HCT116 (cell line): ENCODE data around the gene CDH23.

Experiments used
- ATF3 ChIP-seq: IDR thresholded peaks from 2 replicates; pipeline ENCODE4 v1.6.1; 2012
- CBX3 ChIP-seq: IDR thresholded peaks from 2 replicates; pipeline ENCODE4 v1.6.1; 2012; ENCODE audit warnings: low read depth
- CEBPB ChIP-seq: IDR thresholded peaks from 2 replicates; pipeline ENCODE4 v1.6.1; 2012; ENCODE audit warnings: low read depth
- CTCF ChIP-seq, 3 experiments: fragments of 200-600 bp in 1 of 3; sonication (generic) in 1 of 3; IDR thresholded peaks in 2 of 3; conservative IDR thresholded peaks in 1 of 3; 2 replicates each; pipeline ENCODE4 v1.5.1; 2012 to 2017; ENCODE audit warnings: low read depth in 2 of 3, low read length in 2 of 3, antibody characterized with exemption in 1 of 3, borderline replicate concordance in 1 of 3, control low read depth in 1 of 3, mild to moderate bottlenecking in 1 of 3, mixed read lengths in 1 of 3, mixed run types in 1 of 3, moderate library complexity in 1 of 3; ENCODE audit not compliant: insufficient read depth in 1 of 3
- EZH2 ChIP-seq: fragments of 200-600 bp; sonication (generic); IDR thresholded peaks from 2 replicates; pipeline ENCODE4 v1.6.1; 2017; ENCODE audit warnings: antibody characterized with exemption, mixed run types
- EZH2phosphoT487 ChIP-seq: fragments of 200-600 bp; IDR thresholded peaks from 2 replicates; pipeline ENCODE4 v1.6.1; 2018; ENCODE audit warnings: antibody characterized with exemption, borderline replicate concordance
- MAX ChIP-seq: IDR thresholded peaks from 2 replicates; pipeline ENCODE4 v1.6.1; 2012
- POLR2A ChIP-seq: IDR thresholded peaks from 2 replicates; pipeline ENCODE4 v1.7.0; 2011; ENCODE audit warnings: borderline replicate concordance; ENCODE audit not compliant: insufficient read depth, insufficient read length; ENCODE audit errors: extremely low read depth
- POLR2AphosphoS5 ChIP-seq: IDR thresholded peaks from 2 replicates; pipeline ENCODE4 v1.6.1; 2011; ENCODE audit warnings: mild to moderate bottlenecking, low read depth, low read length, moderate library complexity
- RAD21 ChIP-seq: IDR thresholded peaks from 2 replicates; pipeline ENCODE4 v1.6.1; 2012; ENCODE audit warnings: low read depth, mild to moderate bottlenecking
- SP1 ChIP-seq: IDR thresholded peaks from 2 replicates; pipeline ENCODE4 v1.6.1; 2012; ENCODE audit warnings: low read depth
- YY1 ChIP-seq: IDR thresholded peaks from 2 replicates; pipeline ENCODE4 v1.6.1; 2011; ENCODE audit warnings: low read length, low read depth, moderate library complexity, mild to moderate bottlenecking; ENCODE audit not compliant: insufficient replicate concordance; ENCODE audit errors: extremely low read depth
- TF ChIP-seq, protein P1 (sequence below): IDR thresholded peaks from 2 replicates; pipeline ENCODE4 v1.6.1; 2012; ENCODE audit warnings: low read depth
- TF ChIP-seq, protein P2 (sequence below): IDR thresholded peaks from 2 replicates; pipeline ENCODE4 v1.6.1; 2011; ENCODE audit warnings: mild to moderate bottlenecking, low read length, moderate library complexity; ENCODE audit not compliant: insufficient replicate concordance; ENCODE audit errors: extremely low read depth

DNA sequence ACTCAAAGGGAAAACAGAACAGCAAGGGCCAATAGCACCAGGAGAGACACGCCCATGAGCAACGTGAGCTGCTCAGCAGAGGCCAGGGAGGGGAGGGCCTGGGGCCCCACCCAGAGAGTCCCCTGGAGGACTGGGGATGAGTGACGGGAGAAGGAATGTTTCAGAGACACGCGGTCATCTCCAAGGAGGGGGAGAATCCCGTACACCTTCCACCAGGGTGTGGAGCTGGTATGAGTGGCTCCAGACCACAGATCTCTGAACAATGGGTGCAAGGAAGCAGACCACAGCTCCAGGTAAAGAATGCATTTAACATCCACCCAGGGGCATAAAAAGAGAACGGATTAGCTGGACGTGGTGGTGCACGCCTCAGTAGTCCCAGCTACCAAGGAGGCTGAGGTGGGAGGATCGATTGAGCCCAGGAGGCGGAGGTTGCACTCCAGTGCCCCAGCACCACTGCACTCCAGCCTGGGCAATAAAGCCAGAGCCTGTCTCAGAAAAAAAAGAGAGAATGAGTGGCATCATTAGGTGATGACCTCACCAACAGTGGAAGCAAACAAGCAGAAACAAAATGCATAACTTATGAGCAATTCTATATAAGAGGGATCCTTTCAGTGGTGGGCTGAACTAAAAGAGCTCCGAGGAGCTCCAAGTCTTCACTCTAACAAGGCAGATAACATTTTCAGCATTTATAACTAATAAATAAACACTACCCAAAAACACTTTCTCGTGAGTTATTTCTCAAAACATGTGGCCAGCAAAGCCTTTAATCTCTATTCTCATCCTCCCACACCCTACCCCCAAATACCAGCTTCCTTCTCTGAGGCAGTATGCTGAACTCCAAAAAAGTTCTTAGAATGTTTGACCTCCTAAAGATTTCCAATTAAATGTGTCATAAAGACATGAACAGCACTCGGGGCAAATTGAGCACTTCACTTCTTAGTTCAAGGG lies 441.8 kb downstream of the CDH23 start:
- TF ChIP-seq CTCF (IDR thresholded peaks at IDR 0.05 in 2 of 3, conservative IDR thresholded peaks at IDR 0.05 in 1 of 3; ENCODE audit: borderline replicate concordance in 1 of 3, insufficient read depth in 1 of 3, low read depth in 2 of 3, low read length in 2 of 3) = no peak
- no peak for TF ChIP-seq EZH2phosphoT487
- TF ChIP-seq POLR2A = no peak
- no peak for TF ChIP-seq YY1
- TF ChIP-seq, protein P1, sequence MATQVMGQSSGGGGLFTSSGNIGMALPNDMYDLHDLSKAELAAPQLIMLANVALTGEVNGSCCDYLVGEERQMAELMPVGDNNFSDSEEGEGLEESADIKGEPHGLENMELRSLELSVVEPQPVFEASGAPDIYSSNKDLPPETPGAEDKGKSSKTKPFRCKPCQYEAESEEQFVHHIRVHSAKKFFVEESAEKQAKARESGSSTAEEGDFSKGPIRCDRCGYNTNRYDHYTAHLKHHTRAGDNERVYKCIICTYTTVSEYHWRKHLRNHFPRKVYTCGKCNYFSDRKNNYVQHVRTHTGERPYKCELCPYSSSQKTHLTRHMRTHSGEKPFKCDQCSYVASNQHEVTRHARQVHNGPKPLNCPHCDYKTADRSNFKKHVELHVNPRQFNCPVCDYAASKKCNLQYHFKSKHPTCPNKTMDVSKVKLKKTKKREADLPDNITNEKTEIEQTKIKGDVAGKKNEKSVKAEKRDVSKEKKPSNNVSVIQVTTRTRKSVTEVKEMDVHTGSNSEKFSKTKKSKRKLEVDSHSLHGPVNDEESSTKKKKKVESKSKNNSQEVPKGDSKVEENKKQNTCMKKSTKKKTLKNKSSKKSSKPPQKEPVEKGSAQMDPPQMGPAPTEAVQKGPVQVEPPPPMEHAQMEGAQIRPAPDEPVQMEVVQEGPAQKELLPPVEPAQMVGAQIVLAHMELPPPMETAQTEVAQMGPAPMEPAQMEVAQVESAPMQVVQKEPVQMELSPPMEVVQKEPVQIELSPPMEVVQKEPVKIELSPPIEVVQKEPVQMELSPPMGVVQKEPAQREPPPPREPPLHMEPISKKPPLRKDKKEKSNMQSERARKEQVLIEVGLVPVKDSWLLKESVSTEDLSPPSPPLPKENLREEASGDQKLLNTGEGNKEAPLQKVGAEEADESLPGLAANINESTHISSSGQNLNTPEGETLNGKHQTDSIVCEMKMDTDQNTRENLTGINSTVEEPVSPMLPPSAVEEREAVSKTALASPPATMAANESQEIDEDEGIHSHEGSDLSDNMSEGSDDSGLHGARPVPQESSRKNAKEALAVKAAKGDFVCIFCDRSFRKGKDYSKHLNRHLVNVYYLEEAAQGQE = no peak
- TF ChIP-seq ATF3 = no peak
- no peak for TF ChIP-seq CBX3
- TF ChIP-seq POLR2AphosphoS5 = no peak
- TF ChIP-seq, protein P2, sequence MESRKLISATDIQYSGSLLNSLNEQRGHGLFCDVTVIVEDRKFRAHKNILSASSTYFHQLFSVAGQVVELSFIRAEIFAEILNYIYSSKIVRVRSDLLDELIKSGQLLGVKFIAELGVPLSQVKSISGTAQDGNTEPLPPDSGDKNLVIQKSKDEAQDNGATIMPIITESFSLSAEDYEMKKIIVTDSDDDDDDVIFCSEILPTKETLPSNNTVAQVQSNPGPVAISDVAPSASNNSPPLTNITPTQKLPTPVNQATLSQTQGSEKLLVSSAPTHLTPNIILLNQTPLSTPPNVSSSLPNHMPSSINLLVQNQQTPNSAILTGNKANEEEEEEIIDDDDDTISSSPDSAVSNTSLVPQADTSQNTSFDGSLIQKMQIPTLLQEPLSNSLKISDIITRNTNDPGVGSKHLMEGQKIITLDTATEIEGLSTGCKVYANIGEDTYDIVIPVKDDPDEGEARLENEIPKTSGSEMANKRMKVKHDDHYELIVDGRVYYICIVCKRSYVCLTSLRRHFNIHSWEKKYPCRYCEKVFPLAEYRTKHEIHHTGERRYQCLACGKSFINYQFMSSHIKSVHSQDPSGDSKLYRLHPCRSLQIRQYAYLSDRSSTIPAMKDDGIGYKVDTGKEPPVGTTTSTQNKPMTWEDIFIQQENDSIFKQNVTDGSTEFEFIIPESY = no peak
- TF ChIP-seq SP1 = 0 out of 2 replicates have a peak, but pooled peaks have one; percentile 7
- TF ChIP-seq RAD21 = no peak
- no peak for TF ChIP-seq EZH2
- no peak for TF ChIP-seq MAX
- TF ChIP-seq CEBPB = no peak
